GM19240 (cell line): ENCODE measurements around the gene ZNF546.
"Not testable (repeated sequence)": the region's sequence is repeated elsewhere in the genome, so short reads cannot be mapped to it uniquely, and the experiment has no call there.

Source experiments
- DNase-seq: peaks from one replicate; pipeline ENCODE4 v3.0.0; 2011; ENCODE audit warnings: low spot score; ENCODE audit not compliant: insufficient read length

Gene ZNF546

GRCh38 chr19:39996811-39997637 is at the start of gene ZNF546:
ZNF546 (plus strand) TSS chr19:39997060; CDS start chr19:39998327, 1,267 bp downstream.
- peak; percentile 77 for DNase-seq

GRCh38 chr19:39949026-39949747 is 47.7 kb upstream of the ZNF546 start:
- DNase-seq: no peak

GRCh38 chr19:39951065-39951650 is 45.7 kb upstream of the ZNF546 start:
- no peak for DNase-seq

GRCh38 chr19:39951686-39952085 is 45.2 kb upstream of the ZNF546 start:
- no peak for DNase-seq

GRCh38 chr19:39953915-39954314 is 42.9 kb upstream of the ZNF546 start:
- DNase-seq: no peak

GRCh38 chr19:39957886-39958285 is 39.0 kb upstream of the ZNF546 start:
- DNase-seq: not testable (repeated sequence)

- DNase-seq: not testable (repeated sequence)
Measured at GRCh38 chr19:39958942-39959341, 37.9 kb upstream of the ZNF546 start.

GRCh38 chr19:39959407-39959806 is 37.5 kb upstream of the ZNF546 start:
- DNase-seq: not testable (repeated sequence)

- DNase-seq: no peak
Measured at GRCh38 chr19:39963898-39964297, 33.0 kb upstream of the ZNF546 start.

- no peak for DNase-seq
Measured at GRCh38 chr19:39966617-39967016, 30.2 kb upstream of the ZNF546 start.

- no peak for DNase-seq
Measured at GRCh38 chr19:39967561-39967960, 29.3 kb upstream of the ZNF546 start.

GRCh38 chr19:39968789-39969188 is 28.1 kb upstream of the ZNF546 start:
- DNase-seq: no peak

GRCh38 chr19:39969266-39969665 is 27.6 kb upstream of the ZNF546 start:
- no peak for DNase-seq

GRCh38 chr19:39969681-39970424 is 27.0 kb upstream of the ZNF546 start:
- DNase-seq: no peak

GRCh38 chr19:39970425-39970674 is 26.5 kb upstream of the ZNF546 start:
- no peak for DNase-seq

- DNase-seq: peak; percentile 94
Measured at GRCh38 chr19:39970675-39971379, 26.0 kb upstream of the ZNF546 start, which contains the start of gene PSMC4. PSMC4 (plus strand) TSS chr19:39971165; CDS start chr19:39971203, 38 bp downstream.

GRCh38 chr19:39971380-39972035 is 25.4 kb upstream of the ZNF546 start:
- DNase-seq: no peak

- no peak for DNase-seq
Measured at GRCh38 chr19:39974377-39975155, 22.3 kb upstream of the ZNF546 start.

GRCh38 chr19:39982883-39983282 is 14.0 kb upstream of the ZNF546 start:
- DNase-seq: no peak
